SK-N-MC (cell line): Measurements from ENCODE around the gene UBL4B.

ENCODE experiments used
- DNase-seq: peaks from one replicate; pipeline ENCODE4 v3.0.0-alpha.2; 2011; ENCODE audit warnings: low read depth, low spot score
- H3K27ac ChIP-seq: fragments of 200-600 bp; sonication (generic); 2 replicates; pipeline ENCODE4 v1.5.1; 2016; ENCODE audit warnings: mixed run types
- H3K36me3 ChIP-seq: fragments of 200-600 bp; sonication (generic); 2 replicates; pipeline ENCODE4 v1.6.1; 2017; ENCODE audit warnings: antibody characterized with exemption, low read length, mixed read lengths; ENCODE audit not compliant: insufficient read depth
- H3K4me3 ChIP-seq: fragments of 200-600 bp; sonication (generic); 2 replicates; pipeline ENCODE4 v1.5.1; 2016
- H3K9ac ChIP-seq: fragments of 200-600 bp; sonication (generic); 2 replicates; pipeline ENCODE4 v1.8.0; 2017; ENCODE audit warnings: mixed run types, mixed read lengths; ENCODE audit not compliant: insufficient read length
- H3K9me3 ChIP-seq: fragments of 200-600 bp; sonication (generic); 2 replicates; pipeline ENCODE4 v1.6.1; 2017; ENCODE audit warnings: low read depth, mild to moderate bottlenecking, antibody characterized with exemption, low read length, moderate library complexity, mixed read lengths
- EZH2 ChIP-seq: fragments of 200-600 bp; sonication (generic); IDR thresholded peaks from one replicate; pipeline ENCODE4 v1.6.1; 2017; ENCODE audit warnings: antibody characterized with exemption
- FOXP2 ChIP-seq: optimal IDR thresholded peaks from 2 replicates; pipeline ENCODE3; 2011; ENCODE audit warnings: mild to moderate bottlenecking, moderate library complexity; ENCODE audit not compliant: insufficient read depth; ENCODE audit errors: extremely low read length, control extremely low read depth
- POLR2AphosphoS5 ChIP-seq: IDR thresholded peaks from 2 replicates; pipeline ENCODE4 v1.6.1; 2012; ENCODE audit warnings: mild to moderate bottlenecking, low read depth, low read length, borderline replicate concordance

UBL4B gene

DNA sequence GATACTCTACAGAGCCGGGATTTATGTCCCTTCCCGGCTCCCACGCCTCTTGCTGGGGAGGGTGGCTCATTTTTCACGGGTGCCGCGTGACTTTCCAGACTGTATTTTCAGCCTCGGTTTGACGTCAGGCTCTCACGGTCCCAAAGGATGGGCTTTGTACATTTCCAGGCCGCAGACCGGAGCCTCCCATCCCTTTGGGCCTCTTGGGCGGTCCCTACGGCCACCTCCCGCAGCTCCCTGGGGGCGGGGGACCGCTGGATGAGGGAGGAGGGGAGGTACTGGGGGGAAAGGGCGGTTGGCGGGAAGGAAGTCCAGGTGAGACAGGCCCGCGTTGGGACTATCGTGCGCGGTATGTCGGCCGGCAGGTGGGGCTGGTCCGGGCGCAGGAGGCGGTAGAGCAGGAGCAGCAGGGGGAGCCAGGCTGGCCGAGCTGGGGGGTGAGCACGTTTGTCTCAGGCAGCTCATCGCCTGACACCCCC lies 17.9 kb downstream of the UBL4B start:
- H3K9me3 ChIP-seq = no peaks in the 10 kb centered on the region
- no peak overlapping the region for H3K27ac ChIP-seq
- no peak for DNase-seq
- no peaks in the 10 kb centered on the region for H3K36me3 ChIP-seq
- TF ChIP-seq POLR2AphosphoS5 (no peak), EZH2 (no peak), FOXP2 (no peak)
- H3K4me3 ChIP-seq = no peak overlapping the region
- no peak overlapping the region for H3K9ac ChIP-seq

DNA sequence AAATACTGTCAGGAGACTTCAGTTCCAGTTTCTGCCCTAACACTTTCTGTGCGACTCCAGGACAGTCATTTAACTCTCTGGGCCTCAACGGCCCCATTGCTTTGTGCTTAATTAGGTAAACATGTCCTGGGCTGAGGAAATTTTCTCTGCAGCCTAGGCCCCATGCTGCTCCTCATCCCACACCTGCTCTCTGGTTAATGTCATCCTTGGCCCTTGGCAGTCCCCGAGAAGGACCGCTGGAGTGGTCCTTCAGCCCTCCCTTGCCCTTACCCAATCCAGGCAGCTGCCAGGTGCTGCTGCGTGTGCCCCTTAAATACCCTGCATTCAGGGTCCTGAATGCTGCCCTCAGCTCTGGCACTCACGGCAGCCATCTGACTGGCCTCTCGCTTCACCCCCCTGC lies 18.7 kb downstream of the UBL4B start:
- TF ChIP-seq EZH2 (no peak), POLR2AphosphoS5 (no peak), FOXP2 (no peak)
- DNase-seq = no peak
- H3K9me3 ChIP-seq = no peaks in the 10 kb centered on the region
- no peaks in the 10 kb centered on the region for H3K36me3 ChIP-seq
- no peak overlapping the region for H3K4me3 ChIP-seq
- H3K9ac ChIP-seq = no peak overlapping the region
- H3K27ac ChIP-seq = no peak overlapping the region

- no peak for TF ChIP-seq FOXP2
- TF ChIP-seq POLR2AphosphoS5 = no peak
- no peak for TF ChIP-seq EZH2
- no peak for DNase-seq
- Histone ChIP-seq H3K36me3 (no peaks in the 10 kb centered on the region), H3K27ac (no peak overlapping the region), H3K9me3 (no peaks in the 10 kb centered on the region), H3K4me3 (no peak overlapping the region), H3K9ac (no peak overlapping the region)
Measured at GRCh38 chr1:110132682-110133081, 20.4 kb downstream of the UBL4B start.

- DNase-seq = no peak
- H3K36me3 ChIP-seq = no peaks in the 10 kb centered on the region
- H3K9ac ChIP-seq = no peak overlapping the region
- H3K9me3 ChIP-seq = no peaks in the 10 kb centered on the region
- no peak overlapping the region for H3K27ac ChIP-seq
- no peak for TF ChIP-seq POLR2AphosphoS5
- TF ChIP-seq FOXP2 = no peak
- TF ChIP-seq EZH2 = no peak
- H3K4me3 ChIP-seq = no peak overlapping the region
Measured at GRCh38 chr1:110133436-110133835, 21.2 kb downstream of the UBL4B start.

GRCh38 chr1:110134050-110134595 lies 21.9 kb downstream of the UBL4B start:
- TF ChIP-seq EZH2 (no peak), POLR2AphosphoS5 (no peak)
- Histone ChIP-seq H3K9ac (no peak overlapping the region), H3K27ac (no peak overlapping the region), H3K9me3 (no peaks in the 10 kb centered on the region), H3K4me3 (no peak overlapping the region), H3K36me3 (no peaks in the 10 kb centered on the region)
- DNase-seq = no peak

DNA sequence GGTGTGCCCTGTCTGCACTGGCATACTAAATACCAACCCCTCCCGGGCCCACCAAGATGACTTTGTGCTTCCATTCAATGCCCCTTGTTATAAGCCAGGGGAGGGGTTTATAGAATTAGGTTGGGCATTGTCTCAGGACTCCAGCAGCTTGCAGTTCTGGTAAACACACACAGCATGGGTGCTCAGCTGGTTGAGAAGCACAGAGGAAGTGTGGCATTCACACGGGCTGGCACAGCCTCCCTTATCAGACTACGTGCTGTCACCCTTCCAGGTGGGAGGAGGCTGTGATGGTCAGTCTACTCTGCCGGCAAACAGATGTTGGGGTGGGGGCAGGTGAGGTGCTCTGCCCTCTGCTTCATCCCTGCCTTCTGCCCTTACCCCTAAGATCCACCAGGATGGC lies 23.0 kb downstream of the UBL4B start:
- TF ChIP-seq POLR2AphosphoS5 (no peak), EZH2 (no peak), FOXP2 (no peak)
- H3K9me3 ChIP-seq = no peaks in the 10 kb centered on the region
- no peak overlapping the region for H3K27ac ChIP-seq
- no peak overlapping the region for H3K9ac ChIP-seq
- no peak overlapping the region for H3K4me3 ChIP-seq
- no peak for DNase-seq
- H3K36me3 ChIP-seq = no peaks in the 10 kb centered on the region

GRCh38 chr1:110135666-110136065 lies 23.4 kb downstream of the UBL4B start:
- Histone ChIP-seq H3K9me3 (no peaks in the 10 kb centered on the region), H3K4me3 (no peak overlapping the region), H3K9ac (no peak overlapping the region), H3K36me3 (no peaks in the 10 kb centered on the region), H3K27ac (no peak overlapping the region)
- TF ChIP-seq FOXP2 = no peak
- no peak for DNase-seq

DNA sequence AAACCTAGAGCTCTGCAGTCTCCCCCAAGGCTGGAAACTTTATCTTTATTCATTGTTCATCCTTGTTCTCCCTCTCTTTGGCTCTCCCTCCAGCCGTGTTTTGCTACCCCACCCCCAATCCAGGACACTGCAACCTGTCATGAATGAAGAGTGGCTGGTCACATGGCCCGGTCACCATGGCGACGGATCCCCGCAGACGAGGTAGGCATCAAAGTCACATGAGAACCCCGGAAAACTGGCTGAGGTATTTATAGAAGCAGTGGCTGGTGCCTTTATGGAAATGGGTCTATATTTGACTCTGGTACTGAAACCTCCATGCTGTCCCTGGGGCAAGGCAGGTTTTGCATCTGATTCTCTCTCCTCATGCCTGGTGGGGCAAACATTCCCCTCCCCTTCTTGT lies 24.7 kb downstream of the UBL4B start:
- Histone ChIP-seq H3K9ac (no peak overlapping the region), H3K27ac (no peak overlapping the region), H3K36me3 (no peaks in the 10 kb centered on the region), H3K4me3 (no peak overlapping the region), H3K9me3 (no peaks in the 10 kb centered on the region)
- TF ChIP-seq EZH2 (no peak), POLR2AphosphoS5 (no peak), FOXP2 (no peak)
- DNase-seq = no peak

GRCh38 chr1:110138956-110139355 lies 26.7 kb downstream of the UBL4B start:
- H3K36me3 ChIP-seq = no peaks in the 10 kb centered on the region
- H3K9ac ChIP-seq = no peak overlapping the region
- no peak overlapping the region for H3K4me3 ChIP-seq
- no peaks in the 10 kb centered on the region for H3K9me3 ChIP-seq
- H3K27ac ChIP-seq = no peak overlapping the region
- TF ChIP-seq FOXP2 = no peak
- TF ChIP-seq EZH2 = no peak
- TF ChIP-seq POLR2AphosphoS5 = no peak
- DNase-seq = no peak

- no peak for TF ChIP-seq EZH2
- no peak for TF ChIP-seq FOXP2
- TF ChIP-seq POLR2AphosphoS5 = no peak
- no peak overlapping the region for H3K27ac ChIP-seq
- no peaks in the 10 kb centered on the region for H3K9me3 ChIP-seq
- no peak for DNase-seq
- H3K9ac ChIP-seq = no peak overlapping the region
- no peak overlapping the region for H3K4me3 ChIP-seq
- no peaks in the 10 kb centered on the region for H3K36me3 ChIP-seq
Measured at GRCh38 chr1:110144366-110144765, 32.1 kb downstream of the UBL4B start.
